Activated CD4-positive, alpha-beta T cell treated with anti-CD3 and anti-CD28 coated beads for 1 hour (primary cell): ENCODE results near the gene DNAAF5.

Source experiments
- DNase-seq: peaks from one replicate; pipeline ENCODE4 v3.0.0-alpha.2; 2020

The DNAAF5 gene

DNA sequence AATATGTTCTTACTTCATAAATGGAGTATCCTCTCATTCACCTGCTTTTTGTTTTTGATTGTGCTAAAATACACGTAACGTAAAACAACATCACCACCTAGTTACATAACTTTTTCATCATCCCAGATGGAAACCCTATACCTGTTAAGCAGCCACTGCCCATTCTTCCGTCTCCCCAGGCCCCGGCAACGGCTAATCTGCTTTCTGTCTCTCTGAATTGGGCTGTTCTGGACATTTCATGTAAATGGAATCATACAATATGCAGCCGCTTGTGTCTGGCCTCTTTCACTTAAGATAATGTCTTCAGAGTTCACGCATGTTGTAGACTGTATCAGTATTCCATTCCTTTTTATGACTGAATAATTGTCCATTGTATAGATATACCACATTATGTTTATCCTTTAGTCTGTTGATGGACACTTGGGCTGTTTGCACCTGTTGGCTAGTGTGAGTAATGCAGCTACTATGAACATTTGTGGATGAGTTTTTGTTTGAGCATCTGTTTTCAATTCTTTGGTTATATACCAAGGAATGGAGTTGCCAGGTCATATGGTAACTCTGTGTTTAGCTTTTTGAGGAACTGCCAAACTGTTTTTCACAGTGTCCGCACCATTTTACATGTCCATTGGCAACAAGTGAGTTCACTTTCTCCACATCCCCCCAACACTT, 91.7 kb downstream of the DNAAF5 start:
- no peak for DNase-seq

DNA sequence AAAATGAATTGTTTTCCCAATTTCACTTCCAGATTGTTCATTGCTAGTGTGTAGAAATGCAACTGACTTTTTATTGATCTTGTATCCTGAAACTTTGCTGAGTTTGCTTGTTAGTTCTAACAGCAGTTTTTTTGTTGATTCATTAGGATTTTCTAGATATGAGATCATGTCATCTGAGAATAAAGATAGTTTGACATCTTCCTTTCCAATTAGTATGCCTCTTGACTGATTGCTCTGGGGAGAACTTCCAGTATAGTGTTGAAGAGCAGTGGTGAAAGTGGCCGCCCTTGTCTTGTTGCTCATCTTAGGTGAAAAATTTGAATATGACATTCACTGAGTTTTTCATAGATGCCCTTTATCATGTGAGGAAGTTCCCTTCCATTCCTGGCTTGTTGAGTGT, 93.8 kb downstream of the DNAAF5 start:
- no peak for DNase-seq

- DNase-seq = no peak
Measured at GRCh38 chr7:821688-822087, 95.2 kb downstream of the DNAAF5 start.

DNA sequence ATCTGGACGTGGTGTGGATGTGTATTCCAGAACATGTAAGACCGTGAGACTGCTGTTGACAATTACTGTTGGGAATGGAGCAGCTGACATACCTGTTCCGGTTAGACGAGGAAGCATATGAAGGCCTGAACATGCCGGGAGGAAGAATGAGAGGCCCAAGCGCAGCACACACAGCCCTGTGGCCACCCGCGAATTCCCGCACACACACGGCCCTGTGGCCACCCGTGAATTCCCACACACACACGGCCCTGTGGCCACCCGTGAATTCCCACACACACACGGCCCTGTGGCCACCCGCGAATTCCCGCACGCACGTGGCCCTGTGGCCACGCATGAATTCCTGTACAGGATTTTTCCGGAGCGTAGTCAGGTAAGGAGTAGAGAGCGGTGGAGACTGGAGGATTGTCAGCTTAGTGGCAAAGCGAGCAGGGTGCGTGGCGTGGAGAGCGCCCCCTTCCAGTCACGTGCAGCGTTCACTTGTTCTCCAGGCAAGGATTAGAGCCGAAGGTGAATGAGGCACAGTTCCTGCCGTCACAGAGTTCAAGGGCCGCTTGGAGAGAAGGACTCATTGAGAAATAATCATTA, 96.3 kb downstream of the DNAAF5 start:
- no peak for DNase-seq

GRCh38 chr7:823649-824048, 97.2 kb downstream of the DNAAF5 start:
- DNase-seq = no peak

DNA sequence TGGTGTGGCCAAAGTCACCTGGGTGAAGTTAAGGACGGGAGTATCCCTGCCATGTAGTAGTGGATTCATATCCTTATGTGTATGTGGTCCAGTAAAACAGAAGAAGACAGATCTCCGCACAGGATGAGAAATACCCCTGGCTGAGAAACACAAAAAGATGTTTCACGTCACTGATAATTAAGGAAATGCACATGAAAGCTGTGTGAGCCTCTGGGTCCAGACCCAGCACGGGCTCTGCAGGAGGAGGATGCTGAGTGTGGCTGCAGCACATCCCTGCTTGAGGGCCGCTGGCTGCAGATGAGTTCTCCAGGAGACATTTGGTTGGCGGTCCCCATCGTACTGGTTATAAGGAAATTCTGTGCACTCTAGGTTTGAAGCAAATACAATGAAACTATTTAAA, 97.6 kb downstream of the DNAAF5 start:
- no peak for DNase-seq

GRCh38 chr7:824664-825063, 98.2 kb downstream of the DNAAF5 start:
- no peak for DNase-seq

DNA sequence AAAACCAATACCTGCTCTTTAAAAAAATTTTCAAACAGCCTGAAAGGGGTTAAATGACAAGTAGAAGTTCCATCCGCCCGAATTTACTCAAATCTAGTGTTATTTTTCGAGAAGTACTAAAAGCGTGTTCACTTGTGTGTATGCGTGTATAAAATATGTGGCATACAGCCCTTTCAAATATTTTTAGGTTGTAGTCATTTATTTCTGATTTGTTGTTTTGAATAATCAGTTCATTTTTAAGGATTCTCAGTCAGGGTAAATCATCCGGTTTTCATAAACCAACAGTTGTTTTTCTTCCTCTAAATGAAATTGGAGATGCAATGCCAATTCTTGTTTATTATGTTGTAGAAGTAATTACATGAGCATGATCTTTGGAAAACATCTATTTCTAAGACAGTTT, 98.9 kb downstream of the DNAAF5 start:
- DNase-seq = no peak

- DNase-seq = no peak
Measured at GRCh38 chr7:826230-826917, 99.9 kb downstream of the DNAAF5 start.

DNA sequence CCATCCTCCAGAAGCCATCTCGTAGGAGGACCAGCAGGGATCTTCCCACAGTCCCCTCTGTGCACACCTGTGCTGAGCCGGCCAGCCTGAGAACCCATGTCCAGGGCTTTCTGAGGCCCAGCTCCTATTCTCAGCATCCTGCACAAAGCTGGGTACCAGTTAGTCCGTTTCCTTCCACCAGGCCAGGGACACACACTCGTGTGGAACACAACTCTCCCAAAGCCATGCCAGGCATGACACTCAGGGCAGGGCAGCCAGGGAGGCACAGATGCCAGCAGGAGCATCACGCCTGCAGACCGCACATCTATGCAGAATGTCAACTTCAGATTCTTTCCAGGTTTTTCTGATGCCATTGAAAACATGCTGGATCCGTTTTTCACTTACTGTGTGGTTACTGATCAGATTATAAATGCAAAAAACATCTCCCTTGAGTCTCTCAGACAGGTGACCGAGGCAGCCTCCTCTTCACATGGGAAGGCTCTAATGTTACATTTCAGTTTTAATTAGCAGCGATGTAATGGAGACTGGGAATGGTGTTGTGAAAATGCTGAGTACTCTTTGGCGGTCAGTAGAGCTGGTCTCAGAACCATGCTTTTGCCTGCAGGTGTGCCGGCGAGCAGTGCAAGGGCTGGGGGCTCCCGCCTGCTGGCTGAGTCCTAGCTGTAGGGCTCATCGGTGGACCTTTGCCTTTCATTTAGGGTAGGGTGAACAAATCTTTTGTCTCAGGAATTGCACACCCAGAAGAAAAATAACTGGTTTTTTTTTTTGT, 102.5 kb downstream of the DNAAF5 start:
- DNase-seq = no peak

- DNase-seq = no peak
Measured at GRCh38 chr7:830069-830468, 103.6 kb downstream of the DNAAF5 start.

DNA sequence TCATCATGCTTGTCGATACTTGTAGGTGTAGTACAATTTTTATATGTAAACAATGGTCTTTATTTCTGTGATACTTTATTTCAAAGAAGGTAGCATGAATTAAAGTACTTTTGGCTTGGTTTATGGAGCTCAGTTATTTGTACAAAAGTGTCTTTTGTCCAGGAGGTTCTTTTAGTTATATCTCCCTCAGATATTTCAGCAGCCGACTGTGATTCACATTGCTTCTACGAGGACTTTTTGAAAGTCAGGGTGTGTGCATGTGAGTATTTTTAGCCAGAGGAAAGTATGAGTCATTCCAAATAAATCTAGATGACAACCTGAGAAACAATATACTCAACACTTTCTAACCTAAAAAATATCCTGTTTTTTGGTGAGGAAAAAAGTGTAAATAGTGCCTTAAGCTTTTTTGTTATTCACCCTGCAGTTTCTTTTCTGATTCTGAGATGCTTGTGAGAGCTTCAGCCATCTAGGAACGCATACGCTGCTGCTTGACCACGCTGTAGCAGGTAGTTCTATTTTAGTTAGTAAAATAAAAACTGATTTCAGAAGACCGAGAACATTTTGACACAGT, 105.2 kb downstream of the DNAAF5 start:
- DNase-seq = no peak

DNA sequence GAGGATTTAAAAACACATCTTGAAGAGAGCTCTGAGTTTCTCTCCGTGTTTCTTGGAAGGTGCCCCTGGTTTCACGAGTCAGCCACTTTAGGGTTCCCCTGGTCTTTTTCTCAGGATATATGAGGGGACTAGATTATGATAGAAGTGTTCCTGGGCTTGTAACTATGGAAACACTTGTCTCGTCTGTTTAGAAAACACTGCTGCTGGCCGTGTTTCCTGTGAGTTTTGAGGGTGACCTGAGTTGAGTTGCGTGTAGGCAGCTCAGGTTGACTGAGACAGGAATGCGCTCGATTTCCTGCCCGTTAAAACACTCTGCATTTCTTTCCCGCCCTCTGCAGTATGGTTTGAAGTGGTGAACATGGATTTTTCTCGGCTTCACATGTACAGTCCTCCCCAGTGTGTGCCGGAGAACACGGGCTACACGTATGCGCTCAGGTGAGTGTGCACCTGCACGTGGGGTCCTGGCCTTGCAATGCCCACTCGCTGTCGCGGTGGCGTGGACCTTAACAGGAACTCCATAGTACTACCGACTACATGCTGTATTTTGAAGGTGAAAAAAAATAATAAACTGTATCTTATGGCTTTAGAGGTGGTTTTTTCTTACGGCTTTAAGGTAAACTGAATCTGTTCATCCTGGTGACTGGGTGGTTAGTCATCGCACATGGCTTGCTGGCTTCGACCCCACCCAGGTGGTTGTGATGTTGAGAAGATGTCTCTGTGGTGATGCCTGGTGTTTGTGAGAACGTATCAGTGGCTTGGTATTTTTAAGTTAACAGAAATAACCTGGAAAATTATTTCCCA, 105.9 kb downstream of the DNAAF5 start, which contains the start of gene SUN1:
TSS of gene SUN1 (plus strand) at position 310 of the 801 bp plus-strand sequence. CDS start at position 359, 49 bp downstream.
- peak; percentile 63 for DNase-seq

- DNase-seq = no peak
Measured at GRCh38 chr7:832968-833424, 106.5 kb downstream of the DNAAF5 start.

DNA sequence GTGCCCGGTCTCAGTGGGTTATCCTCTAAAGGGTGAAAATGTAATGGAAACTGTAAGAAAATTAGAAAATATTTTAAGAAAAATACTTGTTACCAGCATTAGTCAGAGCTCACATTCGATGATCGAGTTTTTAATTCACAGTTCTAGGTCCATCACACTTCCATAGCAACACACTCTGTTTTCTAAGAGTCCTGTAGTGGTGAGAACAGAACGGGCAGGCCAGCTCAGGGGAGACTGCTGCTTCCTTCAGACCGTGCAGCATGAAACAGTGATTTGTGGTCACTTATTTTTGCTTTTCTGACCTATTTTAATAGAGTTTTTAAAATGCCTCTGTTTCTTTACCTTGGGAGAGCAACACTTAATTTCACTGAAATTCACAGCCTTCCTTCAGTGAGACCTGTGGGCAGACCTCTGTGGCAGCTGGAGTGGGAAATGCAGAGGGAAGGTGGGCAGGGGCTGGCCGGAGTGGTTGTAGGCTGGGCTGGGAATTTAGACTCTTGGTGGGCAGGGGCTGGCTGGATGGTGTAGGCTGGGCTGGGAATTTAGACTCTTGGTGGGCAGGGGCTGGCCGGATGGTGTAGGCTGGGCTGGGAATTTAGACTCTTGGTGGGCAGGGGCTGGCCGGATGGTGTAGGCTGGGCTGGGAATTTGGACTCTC, 107.2 kb downstream of the DNAAF5 start:
- DNase-seq = no peak

GRCh38 chr7:834277-834676, 107.8 kb downstream of the DNAAF5 start:
- no peak for DNase-seq

DNA sequence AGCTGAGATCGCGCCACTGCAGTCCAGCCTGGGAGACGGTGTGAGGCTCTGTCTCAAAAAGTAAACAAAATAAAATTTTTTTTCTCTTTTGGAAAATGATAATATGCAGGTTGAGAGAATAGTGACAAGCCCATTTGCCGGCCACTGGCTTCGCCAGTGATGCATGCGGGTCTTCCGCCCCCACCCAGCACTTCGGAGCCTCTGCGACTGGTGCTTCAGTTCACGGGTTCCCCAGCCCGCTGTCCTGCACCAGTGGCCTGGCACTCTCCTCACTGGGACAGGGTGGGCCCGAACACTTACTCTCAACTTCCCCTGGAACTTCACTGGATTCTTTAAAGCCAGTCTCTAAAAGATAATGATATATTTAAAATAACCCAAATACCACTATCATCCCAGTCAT, 108.5 kb downstream of the DNAAF5 start:
- DNase-seq = no peak

DNA sequence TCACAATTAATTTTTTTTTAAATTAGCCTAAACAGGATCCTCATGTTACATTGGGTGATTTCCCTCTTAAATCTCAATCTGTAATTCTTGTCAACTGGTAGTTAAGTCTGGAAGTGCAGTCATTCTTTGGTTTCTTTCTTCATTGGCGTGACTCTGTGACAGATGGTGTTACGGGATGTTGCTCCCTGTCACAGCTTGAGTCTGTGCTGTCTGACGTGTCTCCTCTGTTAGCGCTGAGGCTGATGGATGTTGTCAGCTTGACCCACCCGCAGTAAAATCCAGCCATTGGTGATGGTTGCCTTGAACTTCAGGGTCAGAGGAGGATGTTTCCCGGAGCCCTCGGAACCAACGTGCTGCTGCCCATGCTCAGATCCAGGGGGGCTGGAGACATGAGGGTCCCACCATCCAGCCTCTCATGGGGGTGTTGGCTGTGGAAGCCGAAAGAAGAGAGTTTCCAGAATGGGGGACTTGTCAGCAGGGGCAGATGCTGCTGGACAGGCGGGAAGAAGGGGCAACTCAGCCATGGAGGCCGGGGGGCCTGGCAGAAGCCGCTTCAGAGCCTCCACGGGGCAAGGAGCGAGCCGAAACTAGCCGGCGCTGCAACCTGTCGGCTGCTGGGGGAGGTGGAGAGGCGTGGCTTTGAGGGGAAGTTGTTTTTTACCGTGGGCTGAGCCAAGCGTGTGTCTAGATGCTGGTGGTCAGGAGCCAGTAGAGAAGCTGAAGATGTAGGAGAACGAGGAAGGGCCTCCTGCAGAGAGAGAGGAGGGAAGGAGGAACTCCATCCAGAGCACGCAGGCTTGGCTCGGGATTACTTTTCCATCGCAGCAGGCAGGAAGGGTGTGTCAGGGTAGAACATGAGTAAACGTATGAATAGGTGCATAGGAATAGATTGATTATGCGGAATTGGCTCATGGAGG, 109.2 kb downstream of the DNAAF5 start:
- no peak for DNase-seq
